Umbilical cord (tissue), 2 donors: ENCODE results near the gene UBA1. TPM values are rescaled to one million over a fixed set of nuclear protein-coding genes. Genes with fewer than 3 reads are reported as not detected.
A peak's percentile ranks its signal among the peaks of the same experiment; 100 is the strongest.

Experiments
- DNase-seq: peaks from one replicate; pipeline ENCODE4 v3.0.0-alpha.2; 2015; ENCODE audit warnings: low spot score
- total RNA-seq: library from RNA; depleted of rRNA; stranded (reverse); fragments of >200 nt; gene quantifications from one replicate; pipeline ENCODE4 v1.2.3, GENCODE V29; 2014; ENCODE audit warnings: low replicate concordance; ENCODE audit not compliant: insufficient read depth

Gene UBA1
- total RNA-seq, 1 donor from 2014 or later: 36.8 TPM

DNA sequence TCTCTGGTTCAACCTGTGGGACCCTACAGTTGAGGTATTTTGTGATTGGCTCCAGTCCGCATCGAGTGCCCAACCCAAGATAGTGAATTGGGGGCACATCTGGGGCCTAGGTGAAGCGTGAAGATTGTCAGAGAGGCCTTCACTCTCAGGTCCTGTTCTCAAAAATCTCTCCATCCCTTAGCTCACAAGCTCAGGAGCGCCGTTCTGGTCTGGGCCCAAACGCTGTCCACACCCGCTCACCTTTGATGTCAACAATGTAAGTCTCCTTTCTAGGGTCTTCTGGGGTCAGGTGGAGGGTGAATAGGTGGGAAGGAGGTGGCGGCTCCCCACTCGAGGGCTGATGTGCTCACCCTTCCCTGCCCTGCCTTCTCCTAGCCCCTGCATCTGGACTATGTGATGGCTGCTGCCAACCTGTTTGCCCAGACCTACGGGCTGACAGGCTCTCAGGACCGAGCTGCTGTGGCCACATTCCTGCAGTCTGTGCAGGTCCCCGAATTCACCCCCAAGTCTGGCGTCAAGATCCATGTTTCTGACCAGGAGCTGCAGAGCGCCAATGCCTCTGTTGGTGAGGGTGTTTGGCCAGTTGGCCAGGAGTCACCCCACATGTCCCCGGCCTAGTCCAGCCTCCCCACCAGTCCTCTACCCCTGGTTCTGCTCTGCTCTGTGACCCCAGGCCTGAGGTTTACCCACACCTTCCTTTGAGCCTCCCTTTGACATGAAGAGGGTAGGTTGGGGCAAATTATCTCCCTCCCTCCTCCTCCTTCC lies 17.2 kb downstream of the UBA1 start:
- DNase-seq: no peak

DNA sequence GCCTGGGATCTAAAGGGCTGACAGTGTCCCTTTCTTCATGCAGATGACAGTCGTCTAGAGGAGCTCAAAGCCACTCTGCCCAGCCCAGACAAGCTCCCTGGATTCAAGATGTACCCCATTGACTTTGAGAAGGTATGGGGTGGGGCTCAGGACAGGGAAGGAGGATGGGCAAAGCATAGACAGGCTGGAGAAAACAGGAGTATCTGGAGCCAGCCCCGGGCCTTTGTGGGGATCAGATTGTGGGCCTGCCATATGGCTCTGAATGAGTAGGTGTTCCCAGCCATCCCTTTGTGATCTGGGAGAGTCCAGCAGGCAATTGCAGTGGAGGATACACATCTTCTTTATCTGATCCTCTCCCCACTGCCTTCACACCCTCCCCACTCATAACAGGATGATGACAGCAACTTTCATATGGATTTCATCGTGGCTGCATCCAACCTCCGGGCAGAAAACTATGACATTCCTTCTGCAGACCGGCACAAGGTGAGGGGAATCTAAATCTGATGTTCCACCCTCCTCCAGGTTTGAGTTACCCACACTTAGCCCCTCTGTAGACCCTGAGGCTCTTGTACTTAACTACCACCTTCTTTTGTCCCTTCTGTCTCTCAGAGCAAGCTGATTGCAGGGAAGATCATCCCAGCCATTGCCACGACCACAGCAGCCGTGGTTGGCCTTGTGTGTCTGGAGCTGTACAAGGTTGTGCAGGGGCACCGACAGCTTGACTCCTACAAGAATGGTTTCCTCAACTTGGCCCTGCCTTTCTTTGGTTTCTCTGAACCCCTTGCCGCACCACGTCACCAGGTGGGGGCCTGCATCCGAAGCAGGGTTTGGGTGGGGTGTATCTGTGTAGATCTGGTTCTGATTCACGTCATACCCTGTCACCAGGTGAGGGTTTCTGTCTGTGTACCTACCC lies 19.0 kb downstream of the UBA1 start:
- no peak for DNase-seq

GRCh38 chrX:47214435-47215077 lies 20.9 kb downstream of the UBA1 start:
- DNase-seq: no peak

DNA sequence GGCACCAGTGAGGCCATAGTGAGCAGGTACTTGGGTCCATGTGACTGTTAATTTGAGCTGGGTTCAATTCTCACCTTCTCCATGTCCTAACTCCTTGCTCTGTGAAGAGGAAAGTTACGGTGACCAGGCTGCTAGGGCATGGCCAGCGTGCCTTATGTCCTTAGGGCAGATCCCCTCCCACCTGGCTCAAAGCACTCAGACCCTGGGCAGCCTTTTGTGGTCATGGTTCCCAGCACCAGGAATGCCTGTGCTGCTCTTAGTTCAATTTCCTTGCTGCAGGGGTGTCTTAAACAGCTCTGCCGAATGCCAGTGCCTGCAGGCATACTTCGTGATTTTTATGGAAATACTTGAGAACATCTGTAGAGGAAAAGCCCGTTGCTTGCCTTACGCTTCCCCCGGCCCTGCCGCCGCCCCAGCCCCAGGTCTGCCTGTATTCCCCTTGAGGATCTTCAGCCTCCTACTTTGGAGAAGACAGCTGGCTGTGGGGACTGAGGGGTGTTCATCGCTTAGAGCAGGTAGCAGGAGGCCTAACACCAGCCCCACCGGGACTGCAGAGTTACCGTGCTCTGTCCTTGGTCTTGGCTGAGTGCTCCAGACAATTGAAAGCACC lies 21.8 kb downstream of the UBA1 start:
- no peak for DNase-seq

DNA sequence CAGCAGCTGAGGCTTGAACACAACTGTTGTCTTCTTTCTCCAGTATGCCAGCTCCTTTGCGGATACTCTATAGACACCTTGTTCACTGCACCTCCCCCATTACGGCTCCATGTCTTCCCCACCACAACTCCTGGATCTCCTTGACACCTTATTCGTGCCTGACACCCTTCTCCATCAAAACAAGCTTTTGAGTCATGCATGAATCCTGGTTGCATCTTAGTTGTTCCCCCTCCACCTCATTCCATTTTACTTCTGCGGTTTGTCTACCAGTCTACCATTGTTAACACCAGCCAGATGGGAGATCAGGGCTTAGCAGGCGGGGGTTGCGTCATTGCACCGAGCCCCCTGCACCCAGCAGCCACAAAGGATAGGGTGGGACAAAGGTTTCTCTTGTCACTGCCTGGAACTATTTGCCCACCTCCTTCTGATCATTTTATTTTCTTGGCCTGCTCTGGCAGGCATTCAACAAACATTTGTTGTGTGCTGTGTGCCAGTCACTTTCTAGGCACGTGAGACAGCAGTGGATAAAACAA lies 22.8 kb downstream of the UBA1 start:
- no peak for DNase-seq

GRCh38 chrX:47217121-47217851 lies 23.7 kb downstream of the UBA1 start:
- DNase-seq: peak; percentile 86

- peak; percentile 99 for DNase-seq
Measured at GRCh38 chrX:47217852-47218279, 24.2 kb downstream of the UBA1 start.

DNA sequence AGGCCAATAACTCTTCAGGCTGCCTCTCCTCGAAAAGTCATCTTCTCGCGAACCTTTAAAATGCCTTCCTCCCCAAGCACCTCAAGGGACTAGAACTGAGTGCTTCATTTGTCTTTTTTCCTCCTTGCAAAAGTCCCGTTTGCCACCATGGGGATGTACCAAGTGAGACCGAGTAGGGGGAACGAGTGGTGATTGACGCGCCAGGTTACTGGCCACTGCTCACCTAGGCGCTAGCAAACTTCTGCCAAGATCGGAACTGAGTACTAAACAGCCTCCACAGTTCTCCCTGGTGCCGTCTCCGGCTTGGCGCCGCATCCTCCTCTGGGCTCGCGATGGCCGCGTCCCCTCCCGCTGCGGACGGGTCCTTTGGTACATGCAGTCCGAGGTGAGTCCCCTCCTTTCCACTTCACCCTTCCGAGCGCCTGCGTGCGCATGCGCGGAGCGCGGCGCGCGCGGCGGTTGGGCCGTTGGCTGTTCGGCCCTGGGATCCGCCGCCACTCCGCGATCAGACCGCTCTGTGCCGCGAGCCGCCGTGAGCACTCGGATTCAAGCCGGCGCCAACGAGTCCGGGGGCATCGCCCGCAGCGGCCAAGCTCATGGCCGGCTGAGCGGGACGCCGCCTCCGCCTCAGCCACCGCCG lies 24.8 kb downstream of the UBA1 start, which contains the start of gene CDK16:
Gene CDK16 (plus strand): TSS at position 402 of the 640 bp plus-strand sequence. CDS start 4,877 bp downstream, outside the sequence.
- peak; percentile 81 for DNase-seq

DNA sequence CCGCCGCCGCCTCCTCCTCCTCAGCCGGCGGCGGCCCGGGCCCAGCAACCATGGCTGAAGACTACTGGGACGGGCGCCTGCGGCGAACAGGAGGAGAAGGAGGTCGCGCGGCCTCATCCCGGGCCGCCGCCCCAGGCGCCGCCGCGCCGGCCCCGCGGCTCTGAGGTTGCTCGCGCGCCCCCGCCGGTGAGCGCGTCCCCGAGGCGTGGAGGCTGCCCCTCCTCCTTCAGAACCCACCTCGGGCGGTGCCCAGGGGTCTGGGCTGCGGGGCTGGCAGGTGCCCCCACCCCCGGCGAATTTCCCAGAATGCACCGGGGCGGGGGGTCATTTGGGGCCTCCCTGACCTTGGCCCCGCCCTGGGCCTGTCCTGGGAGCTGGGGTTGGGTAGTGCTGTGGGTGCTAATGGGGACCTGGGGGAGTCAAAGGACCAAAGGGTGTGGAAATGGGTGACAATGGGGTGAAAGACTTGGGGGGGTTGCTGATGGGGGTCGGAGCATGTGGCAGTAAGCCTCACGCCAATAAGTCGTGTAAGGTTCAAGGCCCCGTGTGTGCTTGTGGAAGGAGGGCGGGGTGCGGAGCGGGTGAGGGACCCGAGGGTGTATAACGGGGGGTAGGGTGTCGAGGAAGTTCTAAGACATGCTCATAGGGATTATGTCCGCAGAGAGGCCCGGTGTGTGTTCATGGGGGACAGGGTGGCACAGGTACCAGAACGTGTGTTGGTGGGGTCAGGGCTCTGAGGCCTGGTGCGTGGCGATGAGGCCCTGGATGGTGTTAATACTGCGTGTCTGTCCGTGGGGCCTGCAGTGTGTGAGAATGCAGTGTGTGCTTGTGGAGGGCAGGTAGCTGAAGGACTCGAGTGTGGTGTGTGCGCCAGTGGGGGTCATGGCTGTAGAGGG lies 25.5 kb downstream of the UBA1 start:
- peak; percentile 8 for DNase-seq

GRCh38 chrX:47221756-47222155 lies 28.1 kb downstream of the UBA1 start:
- no peak for DNase-seq

DNA sequence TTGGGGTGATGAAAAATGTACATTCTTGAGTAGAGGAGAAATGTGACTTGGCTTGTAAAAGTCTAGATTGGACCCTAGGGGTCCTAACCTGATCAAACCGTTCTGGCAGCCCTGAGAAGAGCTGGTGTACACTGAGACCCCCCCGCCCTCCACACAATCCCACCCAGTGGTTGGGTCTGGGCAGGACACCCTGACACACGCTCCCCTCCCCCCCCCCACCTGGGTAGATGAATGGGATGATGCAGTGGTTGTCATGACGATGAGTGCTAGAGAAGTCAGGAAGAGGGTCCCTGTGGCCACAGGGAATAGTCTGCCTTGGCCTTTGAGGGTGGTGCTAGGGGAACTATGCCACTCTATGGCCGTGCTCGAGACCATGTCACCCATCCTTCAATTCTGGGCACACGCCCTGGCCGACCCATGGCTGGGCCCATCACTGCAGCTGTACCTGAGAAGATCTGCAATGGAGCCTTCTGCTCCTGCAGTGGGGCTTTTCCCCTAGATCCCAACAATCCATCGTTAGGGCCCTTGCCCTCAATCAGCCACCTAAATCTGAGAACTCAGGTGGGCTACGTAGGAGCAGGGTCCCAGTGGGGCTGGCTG lies 29.2 kb downstream of the UBA1 start:
- DNase-seq: no peak

- DNase-seq: no peak
Measured at GRCh38 chrX:47223476-47224250, 30.0 kb downstream of the UBA1 start.

- no peak for DNase-seq
Measured at GRCh38 chrX:47224266-47224895, 30.8 kb downstream of the UBA1 start.

DNA sequence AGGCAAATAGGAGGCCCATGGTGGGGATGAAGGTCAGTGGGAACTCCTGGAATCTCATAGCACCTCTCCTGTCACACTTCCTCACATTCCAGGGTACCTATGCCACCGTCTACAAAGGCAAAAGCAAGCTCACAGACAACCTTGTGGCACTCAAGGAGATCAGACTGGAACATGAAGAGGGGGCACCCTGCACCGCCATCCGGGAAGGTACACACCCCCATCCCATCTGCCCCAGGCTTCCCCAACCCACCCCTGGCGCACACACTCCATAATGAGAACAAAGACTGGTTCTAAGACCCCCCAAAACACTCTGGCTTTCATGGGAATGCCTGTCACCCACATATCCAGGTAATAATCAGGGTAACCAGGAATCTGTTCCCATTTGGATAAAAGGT lies 31.3 kb downstream of the UBA1 start:
- no peak for DNase-seq

DNA sequence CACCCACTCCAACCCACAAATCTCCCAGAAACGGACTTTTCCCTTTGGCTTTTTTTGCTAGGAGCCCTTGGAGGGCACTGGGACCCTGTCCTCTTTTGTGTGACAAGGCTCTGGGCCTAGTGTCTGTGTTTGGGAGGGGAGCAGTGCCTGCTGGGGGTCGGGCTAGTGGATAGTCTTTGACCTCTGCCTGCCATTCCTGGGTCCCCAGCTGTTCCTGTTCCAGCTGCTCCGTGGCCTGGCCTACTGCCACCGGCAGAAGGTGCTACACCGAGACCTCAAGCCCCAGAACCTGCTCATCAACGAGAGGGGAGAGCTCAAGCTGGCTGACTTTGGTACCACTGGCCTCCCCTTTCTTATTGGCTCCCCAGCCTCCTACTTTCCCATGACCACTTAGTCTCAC lies 32.4 kb downstream of the UBA1 start:
- DNase-seq: no peak

- DNase-seq: no peak
Measured at GRCh38 chrX:47226531-47227333, 33.1 kb downstream of the UBA1 start.

- DNase-seq: no peak
Measured at GRCh38 chrX:47227334-47227583, 33.6 kb downstream of the UBA1 start.
